HG03095 (cell line): Measurements from ENCODE around the gene RNU2-63P.
"Not testable (repeated sequence)": the region's sequence is repeated elsewhere in the genome, so short reads cannot be mapped to it uniquely, and the experiment has no call there.

Source experiments
- ATAC-seq: cut with Tn5 transposase; IDR thresholded peaks from one replicate; pipeline ENCODE4 v1.9.1; 2021; ENCODE audit warnings: moderate library complexity; ENCODE audit not compliant: unreplicated experiment

RNU2-63P gene

GRCh38 chr2:87987473-87987872 is 28.9 kb downstream of the RNU2-63P start:
- not testable (repeated sequence) for ATAC-seq

- not testable (repeated sequence) for ATAC-seq
These were observed 30.4 kb downstream of the RNU2-63P start for GRCh38 chr2:87985902-87986301.

GRCh38 chr2:87981182-87981581 is 35.2 kb downstream of the RNU2-63P start:
- not testable (repeated sequence) for ATAC-seq

- ATAC-seq, result not testable (repeated sequence)
These were observed 44.0 kb downstream of the RNU2-63P start for GRCh38 chr2:87972385-87972784.
